ENCODE results near the gene ACAA1. TPM values are rescaled to one million over a fixed set of nuclear protein-coding genes. Genes with fewer than 3 reads are reported as not detected.
A peak's percentile ranks its signal among the peaks of the same experiment; 100 is the strongest.

Gene ACAA1
- total and polyA plus RNA-seq, 2 of the 4 experiments (the other 2 are of a cell fraction), result 30.8 to 62.4 TPM

- H3K4me1 ChIP-seq (ENCODE audit: control insufficient read depth, insufficient read depth, low read length), result no peaks in the 10 kb centered on the region
- H2BK15ac ChIP-seq (ENCODE audit: low read depth, low read length), result no peak overlapping the region
- no peak overlapping the region for H2AK9ac ChIP-seq (replicated peaks; ENCODE audit: low read depth, low read length, poor library complexity)
- H3K27ac ChIP-seq (ENCODE audit: insufficient read depth, low read length), result no peak overlapping the region
- H3K36me3 ChIP-seq (ENCODE audit: control insufficient read depth, insufficient read depth, low read length), result no peaks in the 10 kb centered on the region
- no peak overlapping the region for H3K4me2 ChIP-seq (ENCODE audit: low read depth, low read length)
- no peak for TF ChIP-seq ELK1 (IDR thresholded peaks at IDR 0.05; ENCODE audit: borderline replicate concordance, low read depth, low read length)
- no peak for TF ChIP-seq CTCF (conservative IDR thresholded peaks at IDR 0.05; ENCODE audit: low read depth, low read length)
- TF ChIP-seq FOS (IDR thresholded peaks at IDR 0.05; ENCODE audit: low read depth, low read length), result no peak
- no peak for TF ChIP-seq BHLHE40 (IDR thresholded peaks at IDR 0.05; ENCODE audit: low read depth, low read length)
- TF ChIP-seq CEBPB (IDR thresholded peaks at IDR 0.05; ENCODE audit: low read depth, low read length), result no peak
- TF ChIP-seq MXI1 (IDR thresholded peaks at IDR 0.05; ENCODE audit: borderline replicate concordance, low read depth, low read length), result no peak
- dilution Hi-C loops (cut with HindIII; ENCODE audit: low sequenced_read_pairs, unreplicated experiment), result no loop called here
- no peak overlapping the region for H3K56ac ChIP-seq (ENCODE audit: extremely low read depth, insufficient read depth, low read length)
- no peaks in the 10 kb centered on the region for H3K79me1 ChIP-seq (ENCODE audit: low read depth in 1 of 2, low read length in 2 of 2)
- H3K4me3 ChIP-seq (ENCODE audit: insufficient read depth, low read depth, low read length), result no peak overlapping the region
- ChIA-PET CTCF (no interaction called here), POLR2A (ENCODE audit: unreplicated experiment) (no interaction called here)
- H3K14ac ChIP-seq (replicated peaks; ENCODE audit: low read depth, low read length), result no peak overlapping the region
- H3K9me3 ChIP-seq (ENCODE audit: control insufficient read depth, insufficient read depth, low read length), result no peaks in the 10 kb centered on the region
- no TSS peak for BruUV-seq (replicated peaks)
- no peak overlapping the region for H4K8ac ChIP-seq (ENCODE audit: low read depth in 2 of 2, low read length in 2 of 2)
- ATAC-seq (ENCODE audit: low read depth) (no peak), DNase-seq (no peak)
- H2AFZ ChIP-seq (replicated peaks; ENCODE audit: low read length, poor library complexity), result peak overlapping the region; percentile 4
- H3K23ac ChIP-seq (ENCODE audit: low read depth, low read length), result no peak overlapping the region
- no peak overlapping the region for H3K4ac ChIP-seq (ENCODE audit: low read depth, low read length)
- H2AK5ac ChIP-seq (ENCODE audit: low read depth, low read length), result no peak overlapping the region
- H3K27me3 ChIP-seq (ENCODE audit: control insufficient read depth, insufficient read depth, low read length), result peaks cover 15% of the 10 kb centered on the region
- H3K9ac ChIP-seq (ENCODE audit: low read depth, low read length), result no peak overlapping the region
- no peak overlapping the region for H2BK5ac ChIP-seq (ENCODE audit: low read depth, low read length, poor library complexity, severe bottlenecking)
- no peak overlapping the region for H2BK120ac ChIP-seq (ENCODE audit: low read depth, low read length)
- 88% methylated on average over 5 of the region's 16 CpGs; no CpG with 5 or more reads in 1 of the 2 experiments for WGBS, 2 experiments (ENCODE audit: extremely low coverage in 2 of 2, insufficient read length in 1 of 2)
- H4K20me1 ChIP-seq (ENCODE audit: insufficient read depth, low read length), result no peaks in the 10 kb centered on the region
- H3K18ac ChIP-seq (ENCODE audit: low read depth, low read length), result no peak overlapping the region
- in situ Hi-C loops (cut with MboI; ENCODE audit: low sequenced_read_pairs), result no loop called here
- H2BK20ac ChIP-seq (ENCODE audit: low read depth, low read length), result no peak overlapping the region
- no peaks in the 10 kb centered on the region for H3K9me1 ChIP-seq (ENCODE audit: insufficient read depth, low read length)
- intact Hi-C loops (cut with micrococcal nuclease), result no loop called here
- no peak overlapping the region for H4K91ac ChIP-seq (ENCODE audit: insufficient read depth, low read depth, low read length)
- no peak overlapping the region for H4K5ac ChIP-seq (ENCODE audit: low read depth, low read length)
These were observed 25.1 kb downstream of the ACAA1 start for GRCh38 chr3:38111696-38112377.
